HEK293 (cell line): ENCODE data around the gene CDKN2A.

ENCODE experiments used
- CTCF ChIA-PET: fragments of 350-600 bp; formaldehyde crosslinking; extraction: SDS; loops from one replicate; lab custom pipeline; 2021; ENCODE audit warnings: antibody characterized with exemption; lab: Yijun Ruan, JAX
- POLR2A ChIA-PET: fragments of 300-600 bp; formaldehyde crosslinking; extraction: SDS; loops from one replicate; lab custom pipeline; 2020; ENCODE audit warnings: antibody characterized with exemption, inconsistent platforms; lab: Yijun Ruan, JAX
- H3K27ac ChIP-seq: fragments of 200-500 bp; sonication (Bioruptor generic); 2 replicates; pipeline ENCODE4 v1.5.1; 2014; ENCODE audit warnings: low read depth, low read length, control low read depth, inconsistent platforms; ENCODE audit errors: extremely low read depth
- H3K36me3 ChIP-seq, 2 experiments: fragments of 200-500 bp in 1 of 2; sonication (Bioruptor generic) in 1 of 2; 1 replicate in 1 of 2; 2 replicates in 1 of 2; pipeline ENCODE4 v1.5.1; 2014 to 2017; ENCODE audit warnings: inconsistent platforms in 2 of 2, low read length in 2 of 2; ENCODE audit not compliant: control insufficient read depth in 2 of 2, insufficient read depth in 1 of 2
- H3K4me1 ChIP-seq: fragments of 200-500 bp; sonication (Bioruptor generic); 2 replicates; pipeline ENCODE4 v1.5.1; 2014; ENCODE audit warnings: mild to moderate bottlenecking, low read length, inconsistent platforms; ENCODE audit not compliant: control insufficient read depth, insufficient read depth
- H3K4me3 ChIP-seq: 2 replicates; pipeline ENCODE4 v1.5.1; 2011; ENCODE audit warnings: low read depth, mild to moderate bottlenecking, control low read depth, low read length, moderate library complexity
- H3K9me3 ChIP-seq: fragments of 200-500 bp; sonication (Bioruptor generic); 2 replicates; pipeline ENCODE4 v1.5.1; 2014; ENCODE audit warnings: low read depth, low read length, inconsistent platforms; ENCODE audit not compliant: control insufficient read depth, insufficient read depth
- FEZF1 ChIP-seq: fragments of 450-650 bp; formaldehyde crosslinking; IDR thresholded peaks from 2 replicates; pipeline ENCODE4 v1.5.1; 2016; ENCODE audit warnings: missing biosample characterization, missing genetic modification characterization
- HOXA7 ChIP-seq: sonication (generic); formaldehyde crosslinking; IDR thresholded peaks from 2 replicates; pipeline ENCODE4 v1.8.1; 2022; ENCODE audit warnings: missing genetic modification reagents, borderline replicate concordance
- MZF1 ChIP-seq: fragments of 450-650 bp; formaldehyde crosslinking; IDR thresholded peaks from 2 replicates; pipeline ENCODE4 v1.5.1; 2017; ENCODE audit warnings: missing biosample characterization, missing genetic modification characterization, borderline replicate concordance
- OSR2 ChIP-seq: fragments of 450-650 bp; formaldehyde crosslinking; IDR thresholded peaks from 2 replicates; pipeline ENCODE4 v1.5.1; 2016; ENCODE audit warnings: missing biosample characterization, missing genetic modification characterization
- TCF7L2 ChIP-seq: IDR thresholded peaks from 2 replicates; pipeline ENCODE4 v1.6.1; 2011; ENCODE audit warnings: low read depth, mild to moderate bottlenecking, inconsistent platforms, low read length, moderate library complexity, borderline replicate concordance
- ZFP41 ChIP-seq: fragments of 450-650 bp; formaldehyde crosslinking; IDR thresholded peaks from 2 replicates; pipeline ENCODE4 v1.5.1; 2016; ENCODE audit warnings: missing biosample characterization, missing genetic modification characterization, borderline replicate concordance
- ZNF138 ChIP-seq: fragments of 450-650 bp; formaldehyde crosslinking; IDR thresholded peaks from 2 replicates; pipeline ENCODE4 v1.5.1; 2016; ENCODE audit warnings: missing biosample characterization, missing genetic modification characterization, borderline replicate concordance
- ZNF146 ChIP-seq: fragments of 450-650 bp; formaldehyde crosslinking; IDR thresholded peaks from 2 replicates; pipeline ENCODE4 v1.5.1; 2016; ENCODE audit warnings: missing biosample characterization, missing genetic modification characterization
- ZNF16 ChIP-seq: fragments of 450-650 bp; formaldehyde crosslinking; IDR thresholded peaks from 2 replicates; pipeline ENCODE4 v1.5.1; 2016; ENCODE audit warnings: low read depth, missing biosample characterization, missing genetic modification characterization
- ZNF174 ChIP-seq: fragments of 450-650 bp; formaldehyde crosslinking; IDR thresholded peaks from 2 replicates; pipeline ENCODE4 v1.5.0; 2017; ENCODE audit warnings: missing biosample characterization, mild to moderate bottlenecking, missing genetic modification characterization
- ZNF202 ChIP-seq: fragments of 450-650 bp; formaldehyde crosslinking; IDR thresholded peaks from 2 replicates; pipeline ENCODE4 v1.5.1; 2016; ENCODE audit warnings: missing biosample characterization, missing genetic modification characterization, borderline replicate concordance
- ZNF292 ChIP-seq: fragments of 450-650 bp; formaldehyde crosslinking; IDR thresholded peaks from 2 replicates; pipeline ENCODE4 v1.5.1; 2016; ENCODE audit warnings: low read depth, missing biosample characterization, missing genetic modification characterization, borderline replicate concordance
- ZNF311 ChIP-seq: fragments of 450-650 bp; formaldehyde crosslinking; IDR thresholded peaks from 2 replicates; pipeline ENCODE4 v1.5.1; 2017; ENCODE audit warnings: missing biosample characterization, missing genetic modification characterization, borderline replicate concordance
- ZNF37A ChIP-seq: fragments of 450-650 bp; IDR thresholded peaks from 2 replicates; pipeline ENCODE4 v1.5.1; 2018; ENCODE audit warnings: missing biosample characterization, missing genetic modification characterization
- ZNF521 ChIP-seq: fragments of 450-650 bp; formaldehyde crosslinking; IDR thresholded peaks from 2 replicates; pipeline ENCODE4 v1.5.1; 2017; ENCODE audit warnings: missing biosample characterization, mild to moderate bottlenecking, missing genetic modification characterization
- ZNF561 ChIP-seq: fragments of 450-650 bp; IDR thresholded peaks from 2 replicates; pipeline ENCODE4 v1.5.1; 2018; ENCODE audit warnings: missing biosample characterization, missing genetic modification characterization, borderline replicate concordance
- ZNF626 ChIP-seq: fragments of 450-650 bp; sonication (Bioruptor Pico); formaldehyde crosslinking; IDR thresholded peaks from 2 replicates; pipeline ENCODE4 v1.5.1; 2018; ENCODE audit warnings: missing biosample characterization, missing genetic modification characterization, inconsistent platforms
- ZNF658 ChIP-seq: fragments of 450-650 bp; formaldehyde crosslinking; IDR thresholded peaks from 2 replicates; pipeline ENCODE4; 2016; ENCODE audit warnings: missing biosample characterization, missing genetic modification characterization
- ZSCAN30 ChIP-seq: fragments of 450-650 bp; IDR thresholded peaks from 2 replicates; pipeline ENCODE4 v1.5.1; 2018; ENCODE audit warnings: missing biosample characterization, mild to moderate bottlenecking, missing genetic modification characterization, moderate library complexity
- TF ChIP-seq, protein P1 (sequence below): fragments of 450-650 bp; formaldehyde crosslinking; IDR thresholded peaks from 2 replicates; pipeline ENCODE4 v1.5.1; 2016; ENCODE audit warnings: missing biosample characterization, missing genetic modification characterization, low read depth
- TF ChIP-seq, protein P2 (sequence below): fragments of 450-650 bp; formaldehyde crosslinking; IDR thresholded peaks from 2 replicates; pipeline ENCODE4 v1.5.1; 2017; ENCODE audit warnings: missing biosample characterization, missing genetic modification characterization
- TF ChIP-seq, protein P3 (sequence below): fragments of 450-650 bp; formaldehyde crosslinking; IDR thresholded peaks from 2 replicates; pipeline ENCODE4 v1.5.1; 2017; ENCODE audit warnings: missing biosample characterization, mild to moderate bottlenecking, missing genetic modification characterization, moderate library complexity
- TF ChIP-seq, protein P4 (sequence below): fragments of 450-650 bp; formaldehyde crosslinking; IDR thresholded peaks from 2 replicates; pipeline ENCODE4 v1.5.1; 2017; ENCODE audit warnings: missing biosample characterization, missing genetic modification characterization

The CDKN2A gene

DNA sequence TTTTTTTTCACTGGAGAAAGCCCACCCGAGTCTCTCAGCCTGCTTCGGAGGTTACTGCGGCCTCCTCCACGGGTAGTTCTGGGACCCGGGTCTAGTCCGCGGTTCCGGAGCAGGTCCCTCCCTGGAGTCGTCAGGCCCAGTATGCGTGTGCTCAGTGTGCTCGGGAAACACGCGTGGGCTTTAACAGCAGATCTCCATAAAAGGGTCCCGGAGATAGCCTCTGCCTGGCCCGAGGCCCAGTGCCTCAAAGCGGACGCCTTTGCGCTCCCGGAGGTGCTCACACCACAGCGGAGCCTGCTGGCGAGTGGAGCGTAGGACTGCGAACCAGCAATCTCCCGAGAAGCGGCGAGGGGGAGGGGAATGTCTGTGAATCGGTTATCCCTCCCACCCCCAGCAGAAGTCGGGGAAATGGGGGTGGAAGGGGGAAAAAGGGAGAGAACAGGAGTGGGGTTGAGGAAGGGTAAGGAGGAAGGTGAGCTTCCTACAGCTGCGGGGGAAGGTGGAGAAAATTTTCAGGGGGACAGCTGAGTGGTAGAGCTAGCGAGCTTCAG is 28.7 kb downstream of the CDKN2A start:
- H3K36me3 ChIP-seq, result peaks cover 17 to 50% of the 10 kb centered on the region in 2 experiments
- no peaks in the 10 kb centered on the region for H3K4me1 ChIP-seq
- POLR2A ChIA-PET, result no interaction called here
- H3K27ac ChIP-seq, result no peak overlapping the region
- CTCF ChIA-PET, result no interaction called here
- H3K4me3 ChIP-seq, result no peak overlapping the region
- H3K9me3 ChIP-seq, result no peaks in the 10 kb centered on the region; the same call in 1 of the 2 replicates
- TF ChIP-seq ZNF146 (no peak), ZNF658 (tag by site-specific recombination) (no peak), ZNF311 (tag by site-specific recombination) (no peak), ZFP41 (no peak), ZNF174 (tag by site-specific recombination) (no peak)
- TF ChIP-seq, protein P1, sequence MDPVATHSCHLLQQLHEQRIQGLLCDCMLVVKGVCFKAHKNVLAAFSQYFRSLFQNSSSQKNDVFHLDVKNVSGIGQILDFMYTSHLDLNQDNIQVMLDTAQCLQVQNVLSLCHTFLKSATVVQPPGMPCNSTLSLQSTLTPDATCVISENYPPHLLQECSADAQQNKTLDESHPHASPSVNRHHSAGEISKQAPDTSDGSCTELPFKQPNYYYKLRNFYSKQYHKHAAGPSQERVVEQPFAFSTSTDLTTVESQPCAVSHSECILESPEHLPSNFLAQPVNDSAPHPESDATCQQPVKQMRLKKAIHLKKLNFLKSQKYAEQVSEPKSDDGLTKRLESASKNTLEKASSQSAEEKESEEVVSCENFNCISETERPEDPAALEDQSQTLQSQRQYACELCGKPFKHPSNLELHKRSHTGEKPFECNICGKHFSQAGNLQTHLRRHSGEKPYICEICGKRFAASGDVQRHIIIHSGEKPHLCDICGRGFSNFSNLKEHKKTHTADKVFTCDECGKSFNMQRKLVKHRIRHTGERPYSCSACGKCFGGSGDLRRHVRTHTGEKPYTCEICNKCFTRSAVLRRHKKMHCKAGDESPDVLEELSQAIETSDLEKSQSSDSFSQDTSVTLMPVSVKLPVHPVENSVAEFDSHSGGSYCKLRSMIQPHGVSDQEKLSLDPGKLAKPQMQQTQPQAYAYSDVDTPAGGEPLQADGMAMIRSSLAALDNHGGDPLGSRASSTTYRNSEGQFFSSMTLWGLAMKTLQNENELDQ (tag by site-specific recombination), result no peak

DNA sequence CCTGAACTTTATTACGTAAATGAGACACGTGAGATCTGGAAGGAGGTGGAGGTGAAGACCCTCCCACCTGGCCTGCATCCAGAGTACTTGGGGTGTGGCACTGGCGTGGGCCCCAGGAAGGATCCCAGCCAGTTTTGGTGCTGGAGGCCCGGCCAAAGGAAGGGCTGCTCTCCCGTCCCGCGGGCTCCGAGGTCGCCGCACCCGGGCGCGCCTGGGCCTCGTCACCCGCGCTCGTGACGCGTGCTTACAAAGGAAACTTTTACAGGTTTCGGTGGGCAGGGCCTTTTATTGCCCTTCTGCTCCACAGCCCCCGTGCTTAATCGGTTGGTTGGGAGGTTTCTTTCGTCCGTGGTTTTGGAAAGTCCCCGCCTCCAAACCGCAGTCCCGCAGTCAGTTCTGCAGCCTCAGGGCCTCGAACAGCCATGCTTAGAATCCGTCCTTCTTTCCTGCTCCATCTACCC is 29.2 kb downstream of the CDKN2A start:
- ChIA-PET POLR2A (no interaction called here), CTCF (interaction anchor here (0.7 kb wide), 1 partner anchor 47 kb away, joined by 3 read pairs; no protein-coding TSS in a partner anchor)
- peaks cover 12 to 44% of the 10 kb centered on the region in 2 experiments for H3K36me3 ChIP-seq
- TF ChIP-seq, protein P2, sequence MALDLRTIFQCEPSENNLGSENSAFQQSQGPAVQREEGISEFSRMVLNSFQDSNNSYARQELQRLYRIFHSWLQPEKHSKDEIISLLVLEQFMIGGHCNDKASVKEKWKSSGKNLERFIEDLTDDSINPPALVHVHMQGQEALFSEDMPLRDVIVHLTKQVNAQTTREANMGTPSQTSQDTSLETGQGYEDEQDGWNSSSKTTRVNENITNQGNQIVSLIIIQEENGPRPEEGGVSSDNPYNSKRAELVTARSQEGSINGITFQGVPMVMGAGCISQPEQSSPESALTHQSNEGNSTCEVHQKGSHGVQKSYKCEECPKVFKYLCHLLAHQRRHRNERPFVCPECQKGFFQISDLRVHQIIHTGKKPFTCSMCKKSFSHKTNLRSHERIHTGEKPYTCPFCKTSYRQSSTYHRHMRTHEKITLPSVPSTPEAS, result no peak
- TF ChIP-seq ZNF202, result no peak
- TF ChIP-seq ZNF292 (tag by site-specific recombination), result no peak
- no peak for TF ChIP-seq ZNF138
- no peak for TF ChIP-seq TCF7L2
- TF ChIP-seq ZNF521 (tag by site-specific recombination), result no peak
- no peak for TF ChIP-seq ZNF37A (tag by site-specific recombination)
- TF ChIP-seq MZF1 (tag by site-specific recombination), result no peak
- TF ChIP-seq ZSCAN30 (tag by site-specific recombination), result no peak
- no peak for TF ChIP-seq OSR2 (tag by site-specific recombination)
- TF ChIP-seq ZFP41, result no peak
- TF ChIP-seq ZNF16 (tag by site-specific recombination), result no peak
- no peak for TF ChIP-seq FEZF1 (tag by site-specific recombination)
- TF ChIP-seq ZNF561 (tag by site-specific recombination), result no peak
- no peak for TF ChIP-seq HOXA7
- H3K9me3 ChIP-seq, result no peaks in the 10 kb centered on the region; the same call in 1 of the 2 replicates
- H3K4me3 ChIP-seq, result no peak overlapping the region
- no peak overlapping the region for H3K27ac ChIP-seq
- H3K4me1 ChIP-seq, result no peaks in the 10 kb centered on the region

DNA sequence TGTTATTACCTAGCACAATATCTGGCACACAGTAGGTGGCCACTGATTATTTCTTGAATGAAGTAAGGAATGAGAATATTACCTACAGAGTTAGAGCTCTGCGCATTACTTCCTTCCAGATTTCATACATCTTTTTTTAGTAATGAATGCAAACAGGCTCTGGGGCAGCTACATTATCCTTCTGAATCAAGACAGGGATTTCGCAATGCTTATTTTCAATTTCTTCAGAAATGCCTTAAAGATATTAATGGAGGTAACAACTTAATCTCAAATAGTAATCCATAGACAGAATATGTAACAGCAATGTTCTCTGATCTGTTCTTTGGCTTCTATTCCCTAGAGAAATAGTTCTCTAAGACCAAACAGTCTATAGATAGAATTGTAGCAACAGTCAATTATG is 32.6 kb downstream of the CDKN2A start:
- H3K36me3 ChIP-seq, result peaks cover 0 to 11% of the 10 kb centered on the region in 2 experiments; a peak in 1 of 3 replicates
- CTCF ChIA-PET, result no interaction called here
- no peaks in the 10 kb centered on the region for H3K4me1 ChIP-seq
- H3K9me3 ChIP-seq, result no peaks in the 10 kb centered on the region
- H3K27ac ChIP-seq, result no peak overlapping the region
- POLR2A ChIA-PET, result interaction anchor here (1.1 kb wide), 1 partner anchor 9 kb away, joined by 4 read pairs; no protein-coding TSS in a partner anchor
- H3K4me3 ChIP-seq, result no peak overlapping the region
- TF ChIP-seq ZNF626 (tag by site-specific recombination), result no peak
- TF ChIP-seq, protein P1 (tag by site-specific recombination), result no peak
- TF ChIP-seq, protein P3, sequence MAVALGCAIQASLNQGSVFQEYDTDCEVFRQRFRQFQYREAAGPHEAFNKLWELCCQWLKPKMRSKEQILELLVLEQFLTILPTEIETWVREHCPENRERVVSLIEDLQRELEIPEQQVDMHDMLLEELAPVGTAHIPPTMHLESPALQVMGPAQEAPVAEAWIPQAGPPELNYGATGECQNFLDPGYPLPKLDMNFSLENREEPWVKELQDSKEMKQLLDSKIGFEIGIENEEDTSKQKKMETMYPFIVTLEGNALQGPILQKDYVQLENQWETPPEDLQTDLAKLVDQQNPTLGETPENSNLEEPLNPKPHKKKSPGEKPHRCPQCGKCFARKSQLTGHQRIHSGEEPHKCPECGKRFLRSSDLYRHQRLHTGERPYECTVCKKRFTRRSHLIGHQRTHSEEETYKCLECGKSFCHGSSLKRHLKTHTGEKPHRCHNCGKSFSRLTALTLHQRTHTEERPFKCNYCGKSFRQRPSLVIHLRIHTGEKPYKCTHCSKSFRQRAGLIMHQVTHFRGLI (tag by site-specific recombination), result no peak
- TF ChIP-seq, protein P4, sequence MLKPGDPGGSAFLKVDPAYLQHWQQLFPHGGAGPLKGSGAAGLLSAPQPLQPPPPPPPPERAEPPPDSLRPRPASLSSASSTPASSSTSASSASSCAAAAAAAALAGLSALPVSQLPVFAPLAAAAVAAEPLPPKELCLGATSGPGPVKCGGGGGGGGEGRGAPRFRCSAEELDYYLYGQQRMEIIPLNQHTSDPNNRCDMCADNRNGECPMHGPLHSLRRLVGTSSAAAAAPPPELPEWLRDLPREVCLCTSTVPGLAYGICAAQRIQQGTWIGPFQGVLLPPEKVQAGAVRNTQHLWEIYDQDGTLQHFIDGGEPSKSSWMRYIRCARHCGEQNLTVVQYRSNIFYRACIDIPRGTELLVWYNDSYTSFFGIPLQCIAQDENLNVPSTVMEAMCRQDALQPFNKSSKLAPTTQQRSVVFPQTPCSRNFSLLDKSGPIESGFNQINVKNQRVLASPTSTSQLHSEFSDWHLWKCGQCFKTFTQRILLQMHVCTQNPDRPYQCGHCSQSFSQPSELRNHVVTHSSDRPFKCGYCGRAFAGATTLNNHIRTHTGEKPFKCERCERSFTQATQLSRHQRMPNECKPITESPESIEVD, result no peak
